Stimulated activated CD8-positive, alpha-beta memory T cell treated with anti-CD3 and anti-CD28 coated beads, Interleukin-4, amount 100 ng/mL, for 1 hour (primary cell): ENCODE data around the gene UCN3.
"Not testable (repeated sequence)": the region's sequence is repeated elsewhere in the genome, so short reads cannot be mapped to it uniquely, and the experiment has no call there.

ENCODE experiments used
- DNase-seq, 2 donors: peaks; one replicate each; pipeline ENCODE4 v3.0.0-alpha.2; 2020; ENCODE audit warnings: low read depth in 2 of 2, low spot score in 1 of 2

The UCN3 gene

DNA sequence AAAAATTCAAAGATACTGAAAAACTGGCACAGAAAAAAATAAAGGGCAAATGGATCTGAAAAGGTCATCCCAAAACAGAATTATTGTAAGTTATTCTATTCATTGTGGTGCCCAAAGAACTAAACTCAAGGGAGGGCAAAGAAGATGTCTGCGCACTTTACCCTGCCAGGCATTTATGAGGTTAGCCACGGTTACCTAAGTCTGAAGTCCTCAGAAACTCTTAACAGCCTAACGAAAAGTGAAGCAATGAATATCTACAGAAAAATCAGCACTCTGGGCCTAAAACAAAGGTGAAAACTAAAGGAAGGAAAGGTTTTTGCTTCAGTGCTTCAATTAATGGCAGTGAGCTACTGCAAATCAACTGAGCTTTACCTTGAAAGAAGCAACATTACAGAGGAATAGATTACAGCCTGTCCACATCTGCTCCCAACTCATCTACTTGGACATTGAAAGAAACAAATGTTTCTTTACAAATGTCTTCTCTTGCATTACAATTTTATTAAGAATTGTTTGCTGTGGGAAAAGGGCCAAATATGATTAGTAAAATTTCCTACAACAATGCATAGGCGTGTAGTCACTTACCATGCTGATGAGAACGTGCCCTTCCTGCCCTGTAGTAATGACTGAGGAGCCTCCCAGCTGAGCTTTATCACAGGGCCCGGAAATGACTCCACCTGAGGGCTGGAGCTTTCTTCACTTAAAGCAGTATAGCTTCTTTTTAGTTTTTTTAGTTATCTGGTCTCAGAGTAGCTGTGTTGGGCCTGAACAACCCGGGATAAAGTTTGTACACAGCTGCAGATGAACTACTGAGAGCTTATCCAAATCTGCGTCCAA lies 39.7 kb downstream of the UCN3 start, which contains the start of gene TUBAL3:
Gene TUBAL3 (minus strand): TSS at position 621 of the 834 bp plus-strand sequence. CDS start 36 bp downstream, at position 585.
- DNase-seq, result no peak

DNA sequence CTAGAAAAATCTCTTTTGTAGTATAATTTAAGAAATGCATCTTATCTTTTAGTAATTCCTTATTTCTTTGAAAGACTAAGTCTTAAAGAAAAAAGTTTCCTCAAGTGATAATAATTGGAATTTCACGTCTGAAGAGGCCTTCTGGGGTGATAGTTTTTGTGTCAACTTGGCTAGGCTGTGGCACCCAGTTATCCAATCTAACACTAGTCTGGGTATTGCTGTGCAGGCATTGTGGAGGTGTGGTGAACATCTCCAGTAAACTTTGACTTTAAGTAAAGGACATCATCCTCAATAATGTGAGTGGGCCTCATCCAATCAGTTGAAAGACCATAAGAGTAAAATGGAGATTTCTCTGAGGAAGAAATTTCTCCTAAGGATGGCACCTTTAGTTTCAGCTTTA lies 42.2 kb downstream of the UCN3 start:
- no peak for DNase-seq

DNA sequence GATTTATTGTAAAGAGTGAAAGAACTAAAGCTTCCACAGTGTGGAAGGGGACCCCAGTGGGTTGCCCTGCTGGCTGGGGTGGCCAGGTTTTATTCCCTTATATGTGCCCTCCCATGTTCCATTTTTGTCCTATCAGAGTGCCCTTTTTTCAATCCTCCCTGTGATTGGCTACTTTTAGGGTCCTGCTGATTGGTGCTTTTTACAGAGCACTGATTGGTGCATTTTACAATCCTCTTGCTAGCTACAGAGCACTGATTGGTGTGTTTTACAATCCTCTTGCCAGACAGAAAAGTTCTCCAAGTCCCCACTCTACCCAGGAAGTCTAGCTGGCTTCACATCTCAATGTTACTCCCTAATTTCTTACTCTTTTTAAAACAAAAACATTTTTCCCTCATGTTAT lies 46.0 kb downstream of the UCN3 start:
- not testable (repeated sequence) for DNase-seq

DNA sequence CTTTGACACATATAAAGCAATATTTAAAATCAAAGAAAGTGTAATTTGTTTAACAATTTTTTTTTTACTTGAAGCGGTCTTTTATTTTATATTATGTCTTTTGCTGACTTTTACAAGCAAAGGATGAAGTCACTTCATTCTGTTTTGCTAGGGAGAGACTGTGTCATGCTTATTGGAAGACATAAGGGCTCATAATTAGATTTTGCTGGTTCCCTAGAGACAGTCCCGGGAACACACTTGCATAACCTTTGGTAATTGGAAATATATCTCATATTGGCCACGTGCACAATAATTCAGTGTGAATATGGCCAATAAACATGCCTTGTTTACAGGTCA lies 47.1 kb downstream of the UCN3 start:
- DNase-seq, result no peak

DNA sequence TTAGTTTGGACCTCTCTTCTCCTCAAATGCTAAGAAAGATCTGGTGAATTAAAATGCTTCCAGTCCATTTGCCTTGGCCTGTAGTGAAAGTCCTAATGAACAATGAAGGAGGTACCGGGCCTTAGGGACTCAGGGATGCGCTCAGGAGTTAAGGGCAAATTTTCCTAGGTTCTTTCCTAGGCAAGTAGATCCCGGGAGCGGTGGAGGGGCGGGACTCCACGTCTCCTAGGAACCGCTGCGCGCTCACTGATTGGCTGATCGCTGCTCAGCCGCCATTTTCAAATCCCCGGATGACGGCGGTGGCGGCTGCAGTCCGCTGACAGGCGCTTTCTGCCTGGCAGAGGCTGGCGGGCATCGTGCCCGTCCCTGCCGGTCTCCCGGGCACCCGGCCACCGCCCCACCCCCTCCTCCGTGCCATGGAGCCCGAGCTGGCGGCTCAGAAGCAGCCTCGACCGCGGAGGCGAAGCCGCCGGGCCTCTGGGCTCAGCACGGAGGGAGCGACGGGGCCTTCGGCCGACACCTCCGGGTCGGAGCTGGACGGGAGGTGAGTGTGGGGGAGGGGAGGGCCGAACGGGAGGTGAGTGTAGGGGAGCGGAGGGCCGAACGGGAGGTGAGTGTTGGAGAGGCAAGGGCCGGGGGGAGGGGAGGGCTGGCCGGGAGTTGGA lies 47.6 kb downstream of the UCN3 start, which contains the start of gene NET1:
Gene NET1 (plus strand): TSS at position 281 of the 665 bp plus-strand sequence. CDS start 136 bp downstream, at position 417.
- peak in 1 of 2 donors; percentile 44 for DNase-seq

DNA sequence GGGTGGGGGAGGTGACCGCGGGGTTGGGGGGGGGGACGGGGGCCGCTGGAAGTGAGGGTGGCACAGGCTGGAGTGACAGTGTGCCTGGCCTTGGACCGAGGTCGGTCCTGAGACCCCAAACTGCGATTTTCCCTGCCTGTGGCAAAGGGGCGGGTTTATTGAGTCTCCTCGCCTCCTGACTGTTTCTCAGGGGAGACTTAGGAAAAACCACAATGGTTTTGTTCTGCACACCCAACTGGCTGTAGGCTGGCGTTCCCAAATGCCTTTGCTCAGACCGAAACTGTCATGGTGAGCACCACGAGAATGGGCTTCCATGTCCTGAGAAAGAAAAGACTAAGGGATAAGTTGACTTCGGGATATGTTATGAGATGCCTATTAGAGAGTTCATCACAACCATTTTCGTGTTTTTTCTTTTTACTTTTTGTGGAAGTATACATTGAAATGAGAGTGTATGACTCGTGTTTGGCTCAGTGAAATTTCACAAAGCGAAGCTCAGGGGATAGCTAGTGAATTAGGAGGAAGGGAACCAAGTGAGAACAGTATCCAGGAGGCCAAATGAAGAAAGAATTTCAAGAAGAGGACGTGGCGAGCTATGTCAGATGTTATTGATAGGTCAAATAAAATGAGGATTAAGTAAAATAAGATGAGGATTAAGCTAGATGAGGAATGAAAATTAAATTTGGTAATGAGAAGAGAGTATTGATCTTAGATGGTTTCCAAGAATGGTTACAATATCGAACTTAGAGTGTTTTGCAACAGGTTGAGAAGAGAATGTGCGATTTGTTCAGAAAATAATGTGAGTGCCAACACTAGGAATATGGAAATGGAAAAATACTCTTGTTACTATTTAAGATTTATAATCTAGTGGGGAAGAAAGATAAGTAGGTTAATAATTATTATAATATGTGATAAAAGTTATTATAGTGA lies 48.5 kb downstream of the UCN3 start:
- DNase-seq, result no peak

DNA sequence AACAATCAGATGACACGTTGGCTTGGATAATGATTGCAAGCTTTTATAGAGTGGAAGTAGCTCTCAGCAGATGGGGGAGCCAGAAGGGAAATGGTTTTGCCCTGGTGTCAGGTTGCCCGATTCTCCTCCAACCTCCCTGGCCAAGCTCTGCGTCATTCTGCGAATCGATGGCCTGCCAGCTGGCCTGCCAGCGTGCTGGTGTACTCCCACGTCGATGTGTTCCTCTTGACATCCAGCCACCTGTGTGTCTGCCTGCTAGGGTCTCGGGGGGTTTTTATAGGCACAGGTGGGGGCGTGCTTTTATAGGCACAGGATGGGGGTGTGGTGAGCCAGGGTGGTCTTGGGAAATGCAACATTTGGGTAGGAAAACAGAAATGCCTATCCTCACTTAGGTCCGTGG lies 52.2 kb downstream of the UCN3 start:
- no peak for DNase-seq

DNA sequence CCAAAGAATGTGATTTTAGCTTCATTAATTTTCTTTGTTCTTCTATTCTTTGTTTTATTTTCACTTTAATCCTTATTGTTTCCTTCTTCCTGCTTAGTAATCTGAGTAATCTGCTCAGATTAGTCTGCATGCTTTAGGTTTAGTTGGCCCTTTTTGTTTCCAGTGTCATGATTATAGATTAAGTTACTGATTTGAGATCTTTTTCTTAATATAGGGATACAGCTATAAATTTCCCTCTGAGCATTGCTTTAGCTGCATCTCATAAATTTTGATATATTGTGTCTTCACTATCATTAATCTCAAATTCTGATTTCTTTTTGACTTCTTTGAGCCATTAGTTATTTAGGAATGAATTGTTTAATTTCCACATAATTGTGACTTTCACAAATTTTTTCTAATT lies 53.8 kb downstream of the UCN3 start:
- DNase-seq, result no peak

DNA sequence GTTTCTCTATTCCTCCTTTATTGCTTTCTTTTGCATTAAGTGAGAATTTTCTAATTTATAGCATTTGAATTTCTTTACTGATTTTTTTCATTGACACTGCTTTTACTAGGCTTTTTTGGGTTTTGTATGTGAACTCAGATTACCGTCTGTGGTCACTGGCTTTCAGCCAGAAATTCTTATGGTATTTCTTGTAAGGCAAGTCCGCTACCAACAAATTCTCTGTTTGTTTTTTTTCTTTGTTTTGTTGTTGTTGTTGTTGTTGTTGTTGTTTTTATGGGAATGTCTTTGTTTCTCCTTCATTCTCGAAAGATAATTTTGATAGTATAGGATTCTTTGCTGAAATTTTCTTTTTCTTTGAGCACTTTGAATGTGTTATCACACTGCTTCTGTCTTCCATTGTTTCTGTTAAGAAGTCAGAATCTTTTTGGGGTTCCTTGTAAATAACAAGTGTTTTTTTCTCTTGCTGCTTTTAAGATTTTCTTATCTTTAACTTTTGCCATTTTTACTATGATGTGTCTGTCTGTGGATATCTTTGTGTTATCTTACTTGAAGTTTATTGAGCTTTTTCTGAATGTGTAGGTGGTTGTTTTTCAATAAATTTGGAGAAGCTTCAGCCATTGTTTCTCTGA lies 54.8 kb downstream of the UCN3 start:
- no peak for DNase-seq

DNA sequence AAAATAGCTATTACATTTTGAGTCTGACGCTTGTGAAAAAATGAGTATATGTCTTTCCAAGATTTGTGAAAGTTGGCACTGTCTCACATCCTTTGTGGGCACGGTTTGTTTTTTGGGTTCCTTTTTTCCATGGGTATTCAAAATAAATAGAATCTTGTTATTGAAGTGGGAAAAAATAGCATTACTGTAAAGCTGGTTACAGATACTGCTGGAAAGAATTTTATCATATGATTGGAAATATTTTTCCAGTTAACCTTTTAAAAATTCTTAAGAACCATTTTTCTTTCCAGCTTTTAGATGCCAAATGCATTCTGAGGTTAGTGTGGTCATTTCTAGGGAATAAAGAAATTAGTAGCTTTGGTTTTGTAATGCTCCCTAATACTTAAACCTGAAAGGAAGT lies 59.0 kb downstream of the UCN3 start:
- DNase-seq, result no peak
